SU-DHL-6 (cell line): ENCODE measurements around the gene SPAG4.

ENCODE experiments used
- H2AFZ ChIP-seq: fragments of 200-600 bp; sonication (generic); 2 replicates; pipeline ENCODE4 v1.6.1; 2014; ENCODE audit warnings: low read depth, mild to moderate bottlenecking, moderate library complexity, mixed read lengths, antibody characterized with exemption, low read length; ENCODE audit not compliant: severe bottlenecking
- H3F3A ChIP-seq: fragments of 200-600 bp; shearing (Covaris generic); 2 replicates; pipeline ENCODE4 v1.6.0; 2016; ENCODE audit warnings: antibody characterized with exemption, mild to moderate bottlenecking; ENCODE audit not compliant: insufficient read depth
- H3K27ac ChIP-seq: fragments of 200-600 bp; sonication (generic); 2 replicates; pipeline ENCODE4 v1.5.1; 2016; ENCODE audit warnings: low read depth, mild to moderate bottlenecking, low read length, moderate library complexity, mixed read lengths
- H3K27me3 ChIP-seq: fragments of 200-600 bp; sonication (generic), shearing (Covaris generic); 2 replicates; pipeline ENCODE4 v1.6.0; 2014; ENCODE audit warnings: mild to moderate bottlenecking, low read length
- H3K36me3 ChIP-seq: fragments of 200-600 bp; sonication (generic); 2 replicates; pipeline ENCODE4 v1.6.1; 2014; ENCODE audit warnings: mild to moderate bottlenecking, low read length, mixed read lengths
- H3K4me2 ChIP-seq: fragments of 300-600, 200-600 bp; shearing (Covaris generic), sonication (generic); 2 replicates; pipeline ENCODE4 v1.6.0; 2014; ENCODE audit warnings: low read length, low read depth, mild to moderate bottlenecking; ENCODE audit not compliant: poor library complexity, severe bottlenecking
- H3K4me3 ChIP-seq: fragments of 200-600 bp; sonication (generic); 2 replicates; pipeline ENCODE4 v1.5.1; 2014; ENCODE audit warnings: antibody characterized with exemption, low read length, mild to moderate bottlenecking, mixed read lengths; ENCODE audit not compliant: insufficient read depth, poor library complexity, severe bottlenecking
- H3K79me2 ChIP-seq: fragments of 200-600 bp; sonication (generic); 2 replicates; pipeline ENCODE4 v1.6.1; 2014; ENCODE audit warnings: mild to moderate bottlenecking, low read length, moderate library complexity; ENCODE audit not compliant: insufficient read depth
- H3K9ac ChIP-seq: fragments of 200-600 bp; sonication (generic); 2 replicates; pipeline ENCODE4 v1.7.0; 2014; ENCODE audit warnings: mild to moderate bottlenecking, low read length
- H3K9me2 ChIP-seq: fragments of 200-600 bp; sonication (generic); replicated peaks from 2 replicates; pipeline ENCODE4 v1.6.1; 2014; ENCODE audit warnings: low read length; ENCODE audit not compliant: insufficient read depth
- H3K9me3 ChIP-seq: fragments of 200-600 bp; sonication (generic); 2 replicates; pipeline ENCODE4 v1.6.1; 2014; ENCODE audit warnings: low read length, mixed read lengths; ENCODE audit not compliant: insufficient read depth
- H4K20me1 ChIP-seq: fragments of 200-600 bp; sonication (generic); 2 replicates; pipeline ENCODE4 v1.6.1; 2014; ENCODE audit warnings: low read depth, mild to moderate bottlenecking, antibody characterized with exemption, low read length, moderate library complexity, mixed read lengths
- CTCF ChIP-seq: fragments of 200-600 bp; sonication (generic); IDR thresholded peaks from one replicate; pipeline ENCODE4 v1.5.1; 2017; ENCODE audit warnings: antibody characterized with exemption, mild to moderate bottlenecking, low read length, moderate library complexity; ENCODE audit not compliant: insufficient read depth, poor library complexity, severe bottlenecking
- EZH2phosphoT487 ChIP-seq: fragments of 200-600 bp; sonication (generic), shearing (Covaris generic); conservative IDR thresholded peaks from 2 replicates; pipeline ENCODE4 v1.6.1; 2018; ENCODE audit warnings: mild to moderate bottlenecking, antibody characterized with exemption, low read length, moderate library complexity, mixed read lengths

Gene SPAG4

GRCh38 chr20:35660122-35660937 is 44.7 kb downstream of the SPAG4 start:
- Histone ChIP-seq H3K27ac (no peak overlapping the region), H3K9ac (no peak overlapping the region), H3K4me2 (peak overlapping the region; percentile 93), H3K36me3 (peaks cover 11% of the 10 kb centered on the region; the same call in 1 of the 2 replicates), H3K9me3 (no peaks in the 10 kb centered on the region), H3K9me2 (no peaks in the 10 kb centered on the region), H2AFZ (no peak overlapping the region), H4K20me1 (peaks cover 70% of the 10 kb centered on the region), H3K4me3 (no peak overlapping the region), H3F3A (peaks cover 3% of the 10 kb centered on the region; the same call in 1 of the 2 replicates), H3K27me3 (no peaks in the 10 kb centered on the region), H3K79me2 (peaks cover 94% of the 10 kb centered on the region)
- TF ChIP-seq CTCF: no peak
- TF ChIP-seq EZH2phosphoT487: no peak

DNA sequence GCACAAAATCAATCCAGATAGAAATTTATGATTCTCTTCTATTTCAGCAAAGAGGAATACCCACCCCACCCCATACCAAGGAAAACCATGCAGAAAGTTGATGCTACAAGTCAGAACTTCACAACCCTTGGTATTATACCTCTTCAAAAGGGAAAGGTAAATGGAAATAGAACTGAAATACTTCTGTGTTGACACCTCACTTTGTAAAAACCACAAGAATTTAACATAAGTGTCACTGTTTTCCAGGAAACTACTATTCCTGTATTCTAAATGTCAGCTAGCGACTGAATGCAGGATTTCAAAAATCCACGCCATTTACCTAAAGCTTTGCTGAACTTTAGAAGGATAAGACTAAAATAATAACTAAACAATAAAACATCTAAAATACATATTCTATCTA is 45.4 kb downstream of the SPAG4 start:
- H4K20me1 ChIP-seq: peaks cover 62% of the 10 kb centered on the region
- no peak overlapping the region for H3K27ac ChIP-seq
- peaks cover 86% of the 10 kb centered on the region for H3K79me2 ChIP-seq
- no peak overlapping the region for H3K4me3 ChIP-seq
- H3K9me2 ChIP-seq: no peaks in the 10 kb centered on the region
- no peaks in the 10 kb centered on the region for H3K9me3 ChIP-seq
- TF ChIP-seq EZH2phosphoT487: no peak
- TF ChIP-seq CTCF: no peak
- H3K36me3 ChIP-seq: 0 out of 2 replicates have a peak, but pooled peaks cover 5% of the 10 kb centered on the region
- peaks cover 3% of the 10 kb centered on the region; the same call in 1 of the 2 replicates for H3F3A ChIP-seq
- H3K4me2 ChIP-seq: peak overlapping the region; percentile 93
- no peak overlapping the region for H3K9ac ChIP-seq
- no peak overlapping the region for H2AFZ ChIP-seq
- no peaks in the 10 kb centered on the region for H3K27me3 ChIP-seq

- H3K79me2 ChIP-seq: peaks cover 78% of the 10 kb centered on the region
- peaks cover 56% of the 10 kb centered on the region for H4K20me1 ChIP-seq
- peak overlapping the region; percentile 93 for H3K4me2 ChIP-seq
- peak overlapping the region; percentile 89 for H3K9ac ChIP-seq
- no peaks in the 10 kb centered on the region for H3K9me2 ChIP-seq
- H3K27ac ChIP-seq: no peak overlapping the region
- no peaks in the 10 kb centered on the region for H3K27me3 ChIP-seq
- no peaks in the 10 kb centered on the region for H3K9me3 ChIP-seq
- no peak for TF ChIP-seq CTCF
- no peak for TF ChIP-seq EZH2phosphoT487
- H3F3A ChIP-seq: peaks cover 7% of the 10 kb centered on the region
- H3K4me3 ChIP-seq: peak overlapping the region; percentile 71
- 0 out of 2 replicates have a peak, but pooled peaks cover 5% of the 10 kb centered on the region for H3K36me3 ChIP-seq
- H2AFZ ChIP-seq: no peak overlapping the region
Observed at GRCh38 chr20:35661908-35662307, 46.3 kb downstream of the SPAG4 start.
